ENCODE data around the gene KRTAP4-2. TPM values are rescaled to one million over a fixed set of nuclear protein-coding genes. Genes with fewer than 3 reads are reported as not detected.
"Not testable (repeated sequence)": the region's sequence is repeated elsewhere in the genome, so short reads cannot be mapped to it uniquely, and the experiment has no call there.

The KRTAP4-2 gene
- total and polyA plus RNA-seq, 2 donors from 2014 or later, result not detected

DNA sequence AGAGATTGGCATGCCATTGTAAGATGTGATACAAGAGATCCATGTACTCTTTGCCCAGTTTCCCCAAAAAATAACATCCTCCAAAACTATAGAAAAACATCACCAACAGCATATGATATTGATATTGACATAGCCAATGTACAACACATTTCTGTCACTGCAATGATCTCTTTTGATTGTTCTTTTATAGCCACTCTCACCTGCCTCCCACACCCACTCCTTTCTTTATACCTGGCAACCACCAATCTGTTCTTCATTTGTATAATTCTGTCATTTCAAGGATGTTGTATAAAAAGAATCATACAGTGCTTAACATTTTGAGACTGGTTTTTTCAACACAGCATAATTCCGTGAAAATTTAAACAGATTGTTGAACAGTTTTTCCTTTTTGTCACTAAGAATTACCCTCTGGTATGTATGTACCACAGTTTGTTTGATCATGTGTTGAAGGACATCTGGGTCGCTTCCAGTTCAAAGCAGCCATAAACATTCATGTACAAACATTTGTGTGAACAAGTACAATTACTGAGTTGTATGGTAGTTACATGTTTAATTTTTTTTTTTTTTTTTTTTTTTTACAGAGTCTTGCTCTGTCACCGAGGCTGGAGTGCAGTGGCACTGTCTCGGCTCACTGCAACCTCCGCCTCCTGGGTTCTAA, 21.5 kb upstream of the KRTAP4-2 start:
- no peak overlapping the region for H3K4me3 ChIP-seq (ENCODE audit: low read length in 3 of 3)
- H3K9me3 ChIP-seq (ENCODE audit: control insufficient read depth in 2 of 3, insufficient read depth in 1 of 3, low read length in 3 of 3), result no peaks in the 10 kb centered on the region
- FAIRE-seq (no peak), DNase-seq (no peak)
- no peaks in the 10 kb centered on the region for H3K27me3 ChIP-seq (ENCODE audit: control insufficient read depth, insufficient read depth, low read length)
- intact Hi-C loops (cut with DNase I), result no loop called here
- no peak overlapping the region for H3K27ac ChIP-seq (ENCODE audit: low read depth in 2 of 2, low read length in 2 of 2)
- H3K4me1 ChIP-seq (ENCODE audit: control insufficient read depth in 2 of 3, insufficient read depth in 2 of 3, low read depth in 1 of 3, low read length in 3 of 3), result no peaks in the 10 kb centered on the region
- H3K9ac ChIP-seq (ENCODE audit: low read length in 3 of 3), result no peak overlapping the region
- H3K36me3 ChIP-seq (ENCODE audit: control insufficient read depth in 2 of 3, insufficient read depth in 3 of 3, low read length in 3 of 3), result no peaks in the 10 kb centered on the region
- TF ChIP-seq, protein P1, sequence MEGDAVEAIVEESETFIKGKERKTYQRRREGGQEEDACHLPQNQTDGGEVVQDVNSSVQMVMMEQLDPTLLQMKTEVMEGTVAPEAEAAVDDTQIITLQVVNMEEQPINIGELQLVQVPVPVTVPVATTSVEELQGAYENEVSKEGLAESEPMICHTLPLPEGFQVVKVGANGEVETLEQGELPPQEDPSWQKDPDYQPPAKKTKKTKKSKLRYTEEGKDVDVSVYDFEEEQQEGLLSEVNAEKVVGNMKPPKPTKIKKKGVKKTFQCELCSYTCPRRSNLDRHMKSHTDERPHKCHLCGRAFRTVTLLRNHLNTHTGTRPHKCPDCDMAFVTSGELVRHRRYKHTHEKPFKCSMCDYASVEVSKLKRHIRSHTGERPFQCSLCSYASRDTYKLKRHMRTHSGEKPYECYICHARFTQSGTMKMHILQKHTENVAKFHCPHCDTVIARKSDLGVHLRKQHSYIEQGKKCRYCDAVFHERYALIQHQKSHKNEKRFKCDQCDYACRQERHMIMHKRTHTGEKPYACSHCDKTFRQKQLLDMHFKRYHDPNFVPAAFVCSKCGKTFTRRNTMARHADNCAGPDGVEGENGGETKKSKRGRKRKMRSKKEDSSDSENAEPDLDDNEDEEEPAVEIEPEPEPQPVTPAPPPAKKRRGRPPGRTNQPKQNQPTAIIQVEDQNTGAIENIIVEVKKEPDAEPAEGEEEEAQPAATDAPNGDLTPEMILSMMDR (IDR thresholded peaks at IDR 0.05; ENCODE audit: borderline replicate concordance, extremely low read depth, insufficient read depth), result no peak

DNA sequence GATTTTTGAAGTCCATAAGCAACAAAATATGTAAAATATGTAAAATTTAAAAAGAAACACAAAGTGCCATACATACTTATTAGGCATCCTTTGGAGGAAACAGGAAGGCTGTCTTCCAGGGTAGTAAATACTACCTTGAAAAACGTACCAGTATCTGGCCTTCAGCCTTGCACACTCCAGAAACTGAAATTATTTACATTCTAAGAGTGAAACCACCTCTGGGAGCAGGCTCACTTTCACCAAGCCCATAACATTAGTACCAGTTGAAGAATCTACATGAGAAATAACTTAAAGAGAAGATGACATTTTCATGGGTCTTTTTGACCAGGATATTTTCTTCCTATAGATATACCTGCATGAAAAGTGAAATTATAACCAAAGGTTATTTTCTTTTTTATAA, 18.0 kb upstream of the KRTAP4-2 start:
- no peak overlapping the region for H3K27ac ChIP-seq (ENCODE audit: low read depth in 2 of 2, low read length in 2 of 2)
- no peaks in the 10 kb centered on the region for H3K9me3 ChIP-seq (ENCODE audit: control insufficient read depth in 2 of 3, insufficient read depth in 1 of 3, low read length in 3 of 3)
- H3K27me3 ChIP-seq (ENCODE audit: control insufficient read depth, insufficient read depth, low read length), result no peaks in the 10 kb centered on the region
- DNase-seq, result no peak
- no peak for FAIRE-seq
- H3K9ac ChIP-seq (ENCODE audit: low read length in 3 of 3), result no peak overlapping the region
- no peak overlapping the region for H3K4me3 ChIP-seq (ENCODE audit: low read length in 3 of 3)
- TF ChIP-seq, protein P1 (IDR thresholded peaks at IDR 0.05; ENCODE audit: borderline replicate concordance, extremely low read depth, insufficient read depth), result no peak
- no peaks in the 10 kb centered on the region for H3K36me3 ChIP-seq (ENCODE audit: control insufficient read depth in 2 of 3, insufficient read depth in 3 of 3, low read length in 3 of 3)
- no peaks in the 10 kb centered on the region for H3K4me1 ChIP-seq (ENCODE audit: control insufficient read depth in 2 of 3, insufficient read depth in 2 of 3, low read depth in 1 of 3, low read length in 3 of 3)
- intact Hi-C loops (cut with DNase I), result no loop called here

DNA sequence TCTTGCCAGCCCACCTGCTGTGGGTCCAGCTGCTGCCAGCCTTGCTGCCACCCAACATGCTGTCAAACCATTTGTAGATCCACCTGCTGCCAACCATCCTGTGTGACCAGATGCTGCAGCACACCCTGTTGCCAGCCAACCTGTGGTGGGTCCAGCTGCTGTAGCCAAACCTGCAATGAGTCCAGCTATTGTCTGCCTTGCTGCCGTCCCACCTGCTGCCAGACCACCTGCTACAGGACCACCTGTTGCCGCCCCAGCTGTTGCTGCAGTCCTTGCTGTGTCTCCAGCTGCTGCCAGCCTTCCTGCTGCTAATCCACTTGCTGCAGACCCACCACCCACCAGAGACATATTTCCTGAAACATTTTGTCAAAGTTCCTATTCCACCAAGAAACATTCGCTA, 12.3 kb upstream of the KRTAP4-2 start:
- Histone ChIP-seq H3K4me1 (ENCODE audit: control insufficient read depth in 2 of 3, insufficient read depth in 2 of 3, low read depth in 1 of 3, low read length in 3 of 3) (no peaks in the 10 kb centered on the region), H3K36me3 (ENCODE audit: control insufficient read depth in 2 of 3, insufficient read depth in 3 of 3, low read length in 3 of 3) (no peaks in the 10 kb centered on the region), H3K27ac (ENCODE audit: low read depth in 2 of 2, low read length in 2 of 2) (no peak overlapping the region), H3K27me3 (ENCODE audit: control insufficient read depth, insufficient read depth, low read length) (no peaks in the 10 kb centered on the region), H3K9me3 (ENCODE audit: control insufficient read depth in 2 of 3, insufficient read depth in 1 of 3, low read length in 3 of 3) (no peaks in the 10 kb centered on the region), H3K4me3 (ENCODE audit: low read length in 3 of 3) (no peak overlapping the region), H3K9ac (ENCODE audit: low read length in 3 of 3) (no peak overlapping the region)
- TF ChIP-seq, protein P1 (IDR thresholded peaks at IDR 0.05; ENCODE audit: borderline replicate concordance, extremely low read depth, insufficient read depth), result no peak
- intact Hi-C loops (cut with DNase I), result no loop called here
- FAIRE-seq (no peak), DNase-seq (no peak)

DNA sequence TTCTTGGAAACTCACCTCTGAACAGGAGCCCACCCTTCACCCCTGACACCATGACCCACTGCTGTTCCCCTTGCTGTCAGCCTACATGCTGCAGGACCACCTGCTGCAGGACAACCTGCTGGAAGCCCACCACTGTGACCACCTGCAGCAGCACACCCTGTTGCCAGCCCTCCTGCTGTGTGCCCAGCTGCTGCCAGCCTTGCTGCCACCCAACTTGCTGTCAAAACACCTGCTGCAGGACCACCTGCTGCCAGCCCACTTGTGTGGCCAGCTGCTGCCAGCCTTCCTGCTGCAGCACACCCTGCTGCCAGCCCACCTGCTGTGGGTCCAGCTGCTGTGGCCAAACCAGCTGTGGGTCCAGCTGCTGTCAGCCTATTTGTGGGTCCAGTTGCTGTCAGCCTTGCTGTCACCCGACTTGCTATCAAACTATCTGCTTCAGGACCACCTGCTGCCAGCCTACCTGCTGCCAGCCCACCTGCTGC, 11.9 kb upstream of the KRTAP4-2 start, which contains the start of gene KRTAP9-1:
Gene KRTAP9-1 (plus strand): TSS at position 51 of the 482 bp plus-strand sequence. CDS start 0 bp downstream, at position 51.
- H3K9ac ChIP-seq (ENCODE audit: low read length in 3 of 3); FAIRE-seq; H3K4me1 ChIP-seq (ENCODE audit: control insufficient read depth in 2 of 3, insufficient read depth in 2 of 3, low read depth in 1 of 3, low read length in 3 of 3); H3K4me3 ChIP-seq (ENCODE audit: low read length in 3 of 3); H3K36me3 ChIP-seq (ENCODE audit: control insufficient read depth in 2 of 3, insufficient read depth in 3 of 3, low read length in 3 of 3); H3K27ac ChIP-seq (ENCODE audit: low read depth in 2 of 2, low read length in 2 of 2); intact Hi-C loops (cut with DNase I); H3K9me3 ChIP-seq (ENCODE audit: control insufficient read depth in 2 of 3, insufficient read depth in 1 of 3, low read length in 3 of 3); H3K27me3 ChIP-seq (ENCODE audit: control insufficient read depth, insufficient read depth, low read length): not testable (repeated sequence)
- DNase-seq, result peak in 1 of 5 donors; percentile 59

Measured in kidney (tissue), 14 donors.